ENCODE data around the gene AP1M1.

AP1M1 gene

GRCh38 chr19:16203256-16204004 lies 5.7 kb downstream of the AP1M1 start:
- H3K4me2 ChIP-seq: no peak overlapping the region
- H3K4me3 ChIP-seq (IDR thresholded peaks at IDR 0.05; ENCODE audit: insufficient read depth, low read depth, low read length): no peak overlapping the region
- no peaks in the 10 kb centered on the region for H3K27me3 ChIP-seq (ENCODE audit: insufficient read depth, low read depth)
- no peaks in the 10 kb centered on the region for H3K36me3 ChIP-seq (ENCODE audit: insufficient read depth)
- TF ChIP-seq CTCF (conservative IDR thresholded peaks at IDR 0.05; ENCODE audit: low read depth, low read length): no peak
- H3K79me2 ChIP-seq (ENCODE audit: insufficient read depth, low read depth): peaks cover 9% of the 10 kb centered on the region
- peaks cover 24% of the 10 kb centered on the region for H3K4me1 ChIP-seq (ENCODE audit: low read depth, poor library complexity, severe bottlenecking)
- no peak overlapping the region for H3K27ac ChIP-seq
- no peaks in the 10 kb centered on the region for H4K20me1 ChIP-seq (ENCODE audit: insufficient read depth)
- H3K9ac ChIP-seq: no peak overlapping the region
- H2AFZ ChIP-seq (ENCODE audit: low read depth): no peak overlapping the region

- Histone ChIP-seq H3K36me3 (ENCODE audit: insufficient read depth) (no peaks in the 10 kb centered on the region), H3K27ac (no peak overlapping the region), H4K20me1 (ENCODE audit: insufficient read depth) (no peaks in the 10 kb centered on the region), H3K27me3 (ENCODE audit: insufficient read depth, low read depth) (no peaks in the 10 kb centered on the region), H3K79me2 (ENCODE audit: insufficient read depth, low read depth) (peaks cover 4% of the 10 kb centered on the region; the same call in 1 of the 2 replicates), H3K4me2 (no peak overlapping the region), H2AFZ (ENCODE audit: low read depth) (no peak overlapping the region), H3K4me1 (ENCODE audit: low read depth, poor library complexity, severe bottlenecking) (peaks cover 19% of the 10 kb centered on the region), H3K4me3 (IDR thresholded peaks at IDR 0.05; ENCODE audit: insufficient read depth, low read depth, low read length) (no peak overlapping the region), H3K9ac (no peak overlapping the region)
- no peak for TF ChIP-seq CTCF (conservative IDR thresholded peaks at IDR 0.05; ENCODE audit: low read depth, low read length)
These were observed 6.2 kb downstream of the AP1M1 start for GRCh38 chr19:16204005-16204294.

GRCh38 chr19:16205205-16206045 lies 7.7 kb downstream of the AP1M1 start:
- no peak overlapping the region for H3K4me2 ChIP-seq
- no peaks in the 10 kb centered on the region for H4K20me1 ChIP-seq (ENCODE audit: insufficient read depth)
- H2AFZ ChIP-seq (ENCODE audit: low read depth): no peak overlapping the region
- TF ChIP-seq CTCF (conservative IDR thresholded peaks at IDR 0.05; ENCODE audit: low read depth, low read length): no peak
- H3K4me3 ChIP-seq (IDR thresholded peaks at IDR 0.05; ENCODE audit: insufficient read depth, low read depth, low read length): no peak overlapping the region
- no peak overlapping the region for H3K27ac ChIP-seq
- H3K9ac ChIP-seq: no peak overlapping the region
- peaks cover 17% of the 10 kb centered on the region for H3K4me1 ChIP-seq (ENCODE audit: low read depth, poor library complexity, severe bottlenecking)
- H3K79me2 ChIP-seq (ENCODE audit: insufficient read depth, low read depth): no peaks in the 10 kb centered on the region
- H3K36me3 ChIP-seq (ENCODE audit: insufficient read depth): no peaks in the 10 kb centered on the region
- no peaks in the 10 kb centered on the region for H3K27me3 ChIP-seq (ENCODE audit: insufficient read depth, low read depth)

- TF ChIP-seq CTCF (conservative IDR thresholded peaks at IDR 0.05; ENCODE audit: low read depth, low read length): no peak
- no peaks in the 10 kb centered on the region for H3K36me3 ChIP-seq (ENCODE audit: insufficient read depth)
- H3K4me3 ChIP-seq (IDR thresholded peaks at IDR 0.05; ENCODE audit: insufficient read depth, low read depth, low read length): no peak overlapping the region
These were observed 8.4 kb downstream of the AP1M1 start for GRCh38 chr19:16206046-16206605.

More at GRCh38 chr19:16206046-16206605, 8.4 kb downstream of the AP1M1 start:
- Histone ChIP-seq H3K4me1 (ENCODE audit: low read depth, poor library complexity, severe bottlenecking) (peaks cover 17% of the 10 kb centered on the region), H4K20me1 (ENCODE audit: insufficient read depth) (no peaks in the 10 kb centered on the region), H3K27ac (no peak overlapping the region), H2AFZ (ENCODE audit: low read depth) (no peak overlapping the region), H3K27me3 (ENCODE audit: insufficient read depth, low read depth) (no peaks in the 10 kb centered on the region), H3K9ac (no peak overlapping the region), H3K79me2 (ENCODE audit: insufficient read depth, low read depth) (no peaks in the 10 kb centered on the region), H3K4me2 (no peak overlapping the region)

Measured in KMS-11 (cell line).